Effector memory CD4-positive, alpha-beta T cell (primary cell): ENCODE data around the gene PMEPA1.

Experiments
- DNase-seq, 3 donors: peaks; one replicate each; pipeline ENCODE4 v3.0.0-alpha.2; 2020
- H3K27ac ChIP-seq: 2 replicates; pipeline ENCODE4 v1.7.0; 2013; ENCODE audit warnings: mild to moderate bottlenecking, low read length, moderate library complexity; ENCODE audit not compliant: insufficient read depth, poor library complexity, severe bottlenecking
- H3K27me3 ChIP-seq: replicated peaks from 2 replicates; pipeline ENCODE4 v1.7.0; 2013; ENCODE audit warnings: mild to moderate bottlenecking, low read length; ENCODE audit not compliant: insufficient read depth, control insufficient read depth, poor library complexity, severe bottlenecking
- H3K36me3 ChIP-seq: 2 replicates; pipeline ENCODE4 v1.7.0; 2013; ENCODE audit warnings: mild to moderate bottlenecking, low read length, moderate library complexity; ENCODE audit not compliant: control insufficient read depth, insufficient read depth
- H3K4me1 ChIP-seq: 2 replicates; pipeline ENCODE4 v1.7.0; 2013; ENCODE audit warnings: low read length, mild to moderate bottlenecking; ENCODE audit not compliant: control insufficient read depth, insufficient read depth, poor library complexity, severe bottlenecking
- H3K4me3 ChIP-seq: 2 replicates; pipeline ENCODE4 v1.7.0; 2013; ENCODE audit warnings: low read length, low read depth, mild to moderate bottlenecking; ENCODE audit not compliant: insufficient read depth, poor library complexity, severe bottlenecking
- H3K9me3 ChIP-seq: 2 replicates; pipeline ENCODE4 v1.7.0; 2013; ENCODE audit warnings: mild to moderate bottlenecking, low read length, moderate library complexity; ENCODE audit not compliant: control insufficient read depth

Gene PMEPA1

GRCh38 chr20:57723816-57724215 lies 14.0 kb upstream of the PMEPA1 start:
- H3K27ac ChIP-seq: no peak overlapping the region
- DNase-seq: no peak
- H3K36me3 ChIP-seq: no peaks in the 10 kb centered on the region
- H3K4me3 ChIP-seq: no peak overlapping the region
- H3K4me1 ChIP-seq: peaks cover 3% of the 10 kb centered on the region
- no peaks in the 10 kb centered on the region for H3K27me3 ChIP-seq
- no peaks in the 10 kb centered on the region for H3K9me3 ChIP-seq

- Histone ChIP-seq H3K4me1 (peaks cover 6% of the 10 kb centered on the region), H3K36me3 (no peaks in the 10 kb centered on the region), H3K9me3 (no peaks in the 10 kb centered on the region), H3K27ac (no peak overlapping the region), H3K4me3 (no peak overlapping the region), H3K27me3 (no peaks in the 10 kb centered on the region)
- no peak for DNase-seq
Measured at GRCh38 chr20:57719951-57720350, 10.1 kb upstream of the PMEPA1 start.

- no peak overlapping the region for H3K27ac ChIP-seq
Measured at GRCh38 chr20:57718490-57719009, 8.7 kb upstream of the PMEPA1 start.

GRCh38 chr20:57717797-57718196 lies 8.0 kb upstream of the PMEPA1 start:
- peaks cover 6% of the 10 kb centered on the region for H3K4me1 ChIP-seq
- no peaks in the 10 kb centered on the region for H3K36me3 ChIP-seq
- H3K4me3 ChIP-seq: no peak overlapping the region
- H3K27ac ChIP-seq: no peak overlapping the region
- no peak for DNase-seq
- H3K27me3 ChIP-seq: no peaks in the 10 kb centered on the region
- H3K9me3 ChIP-seq: no peaks in the 10 kb centered on the region

More at GRCh38 chr20:57718490-57719009, 8.7 kb upstream of the PMEPA1 start:
- peak; percentile 84 to 88 (median 85) for DNase-seq
- no peaks in the 10 kb centered on the region for H3K36me3 ChIP-seq
- H3K4me3 ChIP-seq: peak overlapping the region; percentile 3
- no peaks in the 10 kb centered on the region for H3K27me3 ChIP-seq
- no peaks in the 10 kb centered on the region for H3K9me3 ChIP-seq
- peaks cover 6% of the 10 kb centered on the region for H3K4me1 ChIP-seq

GRCh38 chr20:57716901-57717300 lies 7.1 kb upstream of the PMEPA1 start:
- Histone ChIP-seq H3K4me1 (peaks cover 6% of the 10 kb centered on the region), H3K4me3 (no peak overlapping the region), H3K36me3 (no peaks in the 10 kb centered on the region), H3K9me3 (no peaks in the 10 kb centered on the region), H3K27me3 (no peaks in the 10 kb centered on the region), H3K27ac (no peak overlapping the region)
- DNase-seq: no peak

- peaks cover 8% of the 10 kb centered on the region for H3K4me1 ChIP-seq
- H3K36me3 ChIP-seq: no peaks in the 10 kb centered on the region
- no peak for DNase-seq
- H3K4me3 ChIP-seq: no peak overlapping the region
- no peak overlapping the region for H3K27ac ChIP-seq
- no peaks in the 10 kb centered on the region for H3K27me3 ChIP-seq
- H3K9me3 ChIP-seq: no peaks in the 10 kb centered on the region
Measured at GRCh38 chr20:57716202-57716601, 6.4 kb upstream of the PMEPA1 start.

- Histone ChIP-seq H3K27ac (no peak overlapping the region), H3K4me1 (peaks cover 16% of the 10 kb centered on the region)
Measured at GRCh38 chr20:57715268-57715904, 5.6 kb upstream of the PMEPA1 start.

GRCh38 chr20:57714409-57715267 lies 4.8 kb upstream of the PMEPA1 start:
- Histone ChIP-seq H3K4me3 (no peak overlapping the region), H3K4me1 (peaks cover 16% of the 10 kb centered on the region), H3K27me3 (no peaks in the 10 kb centered on the region), H3K9me3 (no peaks in the 10 kb centered on the region), H3K36me3 (no peaks in the 10 kb centered on the region), H3K27ac (no peak overlapping the region)
- DNase-seq: no peak

More at GRCh38 chr20:57715268-57715904, 5.6 kb upstream of the PMEPA1 start:
- no peak for DNase-seq
- no peaks in the 10 kb centered on the region for H3K9me3 ChIP-seq
- no peaks in the 10 kb centered on the region for H3K27me3 ChIP-seq
- no peak overlapping the region for H3K4me3 ChIP-seq
- no peaks in the 10 kb centered on the region for H3K36me3 ChIP-seq

- Histone ChIP-seq H3K36me3 (no peaks in the 10 kb centered on the region), H3K4me1 (peaks cover 15% of the 10 kb centered on the region), H3K4me3 (no peak overlapping the region), H3K27ac (no peak overlapping the region), H3K9me3 (no peaks in the 10 kb centered on the region), H3K27me3 (no peaks in the 10 kb centered on the region)
- no peak for DNase-seq
Measured at GRCh38 chr20:57713951-57714350, 4.1 kb upstream of the PMEPA1 start.

GRCh38 chr20:57713505-57713903 lies 3.7 kb upstream of the PMEPA1 start:
- no peaks in the 10 kb centered on the region for H3K9me3 ChIP-seq
- H3K36me3 ChIP-seq: no peaks in the 10 kb centered on the region
- no peaks in the 10 kb centered on the region for H3K27me3 ChIP-seq
- no peak for DNase-seq
- no peak overlapping the region for H3K4me3 ChIP-seq
- H3K27ac ChIP-seq: no peak overlapping the region
- peaks cover 14% of the 10 kb centered on the region for H3K4me1 ChIP-seq
